HL-60 (cell line): ENCODE measurements around the gene STON2.

Experiments
- DNase-seq, 2 experiments: peaks; one replicate each; pipeline ENCODE4 v3.0.0-alpha.2; 2010 to 2020; ENCODE audit warnings: low read depth in 1 of 2, low spot score in 1 of 2
- H3K27ac ChIP-seq: fragments of 250-450 bp; sonication (Bioruptor Pico); replicated peaks from 2 replicates; pipeline ENCODE4 v1.5.1; 2020; ENCODE audit warnings: mild to moderate bottlenecking, moderate library complexity
- H3K27me3 ChIP-seq: fragments of 250-450 bp; sonication (Bioruptor Pico); 2 replicates; pipeline ENCODE4 v1.5.1; 2021; ENCODE audit warnings: mild to moderate bottlenecking, moderate library complexity; ENCODE audit not compliant: insufficient read depth, poor library complexity, severe bottlenecking
- H3K4me3 ChIP-seq: replicated peaks from 2 replicates; pipeline ENCODE4 v1.5.1; 2011; ENCODE audit warnings: mild to moderate bottlenecking, control low read depth, low read length; ENCODE audit not compliant: insufficient read depth
- GABPA ChIP-seq: IDR thresholded peaks from 2 replicates; pipeline ENCODE4 v1.6.1; 2012; ENCODE audit warnings: low read depth
- POLR2AphosphoS5 ChIP-seq: IDR thresholded peaks from 2 replicates; pipeline ENCODE4 v1.6.1; 2012; ENCODE audit warnings: low read depth
- SPI1 ChIP-seq: IDR thresholded peaks from 2 replicates; pipeline ENCODE4 v1.6.1; 2012; ENCODE audit warnings: low read depth, mild to moderate bottlenecking, borderline replicate concordance
- TF ChIP-seq, protein P1 (sequence below): IDR thresholded peaks from 2 replicates; pipeline ENCODE4 v1.6.1; 2012; ENCODE audit warnings: low read depth; ENCODE audit not compliant: insufficient replicate concordance
- TF ChIP-seq, protein P2 (sequence below): IDR thresholded peaks from one replicate; pipeline ENCODE4 v1.5.1; 2011; ENCODE audit warnings: low read length, control low read depth, inconsistent platforms; ENCODE audit not compliant: insufficient read depth

Gene STON2

GRCh38 chr14:81313200-81313599 is 86.9 kb downstream of the STON2 start:
- H3K27ac ChIP-seq, result no peak overlapping the region
- no peak overlapping the region for H3K4me3 ChIP-seq
- TF ChIP-seq, protein P1, sequence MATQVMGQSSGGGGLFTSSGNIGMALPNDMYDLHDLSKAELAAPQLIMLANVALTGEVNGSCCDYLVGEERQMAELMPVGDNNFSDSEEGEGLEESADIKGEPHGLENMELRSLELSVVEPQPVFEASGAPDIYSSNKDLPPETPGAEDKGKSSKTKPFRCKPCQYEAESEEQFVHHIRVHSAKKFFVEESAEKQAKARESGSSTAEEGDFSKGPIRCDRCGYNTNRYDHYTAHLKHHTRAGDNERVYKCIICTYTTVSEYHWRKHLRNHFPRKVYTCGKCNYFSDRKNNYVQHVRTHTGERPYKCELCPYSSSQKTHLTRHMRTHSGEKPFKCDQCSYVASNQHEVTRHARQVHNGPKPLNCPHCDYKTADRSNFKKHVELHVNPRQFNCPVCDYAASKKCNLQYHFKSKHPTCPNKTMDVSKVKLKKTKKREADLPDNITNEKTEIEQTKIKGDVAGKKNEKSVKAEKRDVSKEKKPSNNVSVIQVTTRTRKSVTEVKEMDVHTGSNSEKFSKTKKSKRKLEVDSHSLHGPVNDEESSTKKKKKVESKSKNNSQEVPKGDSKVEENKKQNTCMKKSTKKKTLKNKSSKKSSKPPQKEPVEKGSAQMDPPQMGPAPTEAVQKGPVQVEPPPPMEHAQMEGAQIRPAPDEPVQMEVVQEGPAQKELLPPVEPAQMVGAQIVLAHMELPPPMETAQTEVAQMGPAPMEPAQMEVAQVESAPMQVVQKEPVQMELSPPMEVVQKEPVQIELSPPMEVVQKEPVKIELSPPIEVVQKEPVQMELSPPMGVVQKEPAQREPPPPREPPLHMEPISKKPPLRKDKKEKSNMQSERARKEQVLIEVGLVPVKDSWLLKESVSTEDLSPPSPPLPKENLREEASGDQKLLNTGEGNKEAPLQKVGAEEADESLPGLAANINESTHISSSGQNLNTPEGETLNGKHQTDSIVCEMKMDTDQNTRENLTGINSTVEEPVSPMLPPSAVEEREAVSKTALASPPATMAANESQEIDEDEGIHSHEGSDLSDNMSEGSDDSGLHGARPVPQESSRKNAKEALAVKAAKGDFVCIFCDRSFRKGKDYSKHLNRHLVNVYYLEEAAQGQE, result no peak
- TF ChIP-seq POLR2AphosphoS5 (no peak), GABPA (no peak), SPI1 (no peak)
- TF ChIP-seq, protein P2, sequence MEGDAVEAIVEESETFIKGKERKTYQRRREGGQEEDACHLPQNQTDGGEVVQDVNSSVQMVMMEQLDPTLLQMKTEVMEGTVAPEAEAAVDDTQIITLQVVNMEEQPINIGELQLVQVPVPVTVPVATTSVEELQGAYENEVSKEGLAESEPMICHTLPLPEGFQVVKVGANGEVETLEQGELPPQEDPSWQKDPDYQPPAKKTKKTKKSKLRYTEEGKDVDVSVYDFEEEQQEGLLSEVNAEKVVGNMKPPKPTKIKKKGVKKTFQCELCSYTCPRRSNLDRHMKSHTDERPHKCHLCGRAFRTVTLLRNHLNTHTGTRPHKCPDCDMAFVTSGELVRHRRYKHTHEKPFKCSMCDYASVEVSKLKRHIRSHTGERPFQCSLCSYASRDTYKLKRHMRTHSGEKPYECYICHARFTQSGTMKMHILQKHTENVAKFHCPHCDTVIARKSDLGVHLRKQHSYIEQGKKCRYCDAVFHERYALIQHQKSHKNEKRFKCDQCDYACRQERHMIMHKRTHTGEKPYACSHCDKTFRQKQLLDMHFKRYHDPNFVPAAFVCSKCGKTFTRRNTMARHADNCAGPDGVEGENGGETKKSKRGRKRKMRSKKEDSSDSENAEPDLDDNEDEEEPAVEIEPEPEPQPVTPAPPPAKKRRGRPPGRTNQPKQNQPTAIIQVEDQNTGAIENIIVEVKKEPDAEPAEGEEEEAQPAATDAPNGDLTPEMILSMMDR, result no peak

DNA sequence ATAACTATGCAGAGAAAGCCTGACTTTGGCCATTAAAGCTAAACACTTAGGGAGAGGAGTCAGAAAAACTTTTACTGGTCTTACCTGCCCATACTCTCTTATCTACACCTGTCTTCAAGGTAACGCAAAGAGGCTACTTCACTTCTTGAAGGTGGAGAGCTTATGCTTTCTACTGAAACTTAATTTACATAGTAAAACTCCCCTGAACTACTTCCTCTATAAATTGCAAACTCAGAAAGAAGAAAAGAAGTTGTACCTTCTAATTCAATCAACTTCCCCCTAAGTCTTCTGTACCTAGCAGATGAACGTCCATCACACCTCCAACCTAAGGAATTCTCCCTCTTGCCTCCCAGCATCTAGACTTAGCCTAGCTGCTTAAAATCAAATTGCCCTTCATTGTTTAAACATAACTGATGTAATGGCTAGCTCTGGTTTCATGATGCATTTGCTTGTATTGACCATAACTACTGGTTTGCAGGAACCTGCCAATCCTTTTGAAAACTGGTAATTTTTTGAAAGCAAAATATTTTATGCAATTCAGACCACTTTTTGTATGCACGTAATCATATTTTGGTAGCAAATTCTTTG is 87.7 kb downstream of the STON2 start:
- Histone ChIP-seq H3K27ac (no peak overlapping the region), H3K4me3 (no peak overlapping the region), H3K27me3 (no peaks in the 10 kb centered on the region)
- TF ChIP-seq, protein P1, result no peak
- TF ChIP-seq POLR2AphosphoS5 (no peak), GABPA (no peak), SPI1 (no peak)
- no peak for DNase-seq

More at GRCh38 chr14:81313200-81313599, 86.9 kb downstream of the STON2 start:
- no peak for DNase-seq
- H3K27me3 ChIP-seq, result no peaks in the 10 kb centered on the region

DNA sequence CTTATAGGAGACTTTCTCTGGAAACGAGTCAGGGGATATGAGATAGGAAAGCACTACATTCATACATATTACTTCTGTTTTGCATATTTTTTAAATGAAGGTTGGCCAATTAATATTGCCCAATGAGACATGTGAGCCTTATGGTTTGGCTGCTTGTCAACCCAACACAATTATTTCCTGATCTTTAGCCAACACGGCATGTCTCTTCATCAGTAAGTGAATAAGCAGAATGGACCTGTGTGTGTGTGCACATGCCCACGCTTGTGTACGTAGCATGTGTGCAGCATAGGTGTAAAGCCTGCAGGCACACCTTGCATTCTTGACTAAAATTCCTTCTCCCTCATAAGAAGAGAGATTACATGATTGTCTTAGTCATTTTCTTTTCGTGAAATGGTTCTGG is 88.3 kb downstream of the STON2 start:
- Histone ChIP-seq H3K27me3 (no peaks in the 10 kb centered on the region), H3K27ac (no peak overlapping the region), H3K4me3 (no peak overlapping the region)
- DNase-seq, result no peak
- TF ChIP-seq, protein P1, result no peak
- no peak for TF ChIP-seq POLR2AphosphoS5
- no peak for TF ChIP-seq GABPA
- TF ChIP-seq, protein P2, result no peak
- TF ChIP-seq SPI1, result no peak
